ENCODE data around the gene SPRED2.
A peak's percentile ranks its signal among the peaks of the same experiment; 100 is the strongest.

The SPRED2 gene

DNA sequence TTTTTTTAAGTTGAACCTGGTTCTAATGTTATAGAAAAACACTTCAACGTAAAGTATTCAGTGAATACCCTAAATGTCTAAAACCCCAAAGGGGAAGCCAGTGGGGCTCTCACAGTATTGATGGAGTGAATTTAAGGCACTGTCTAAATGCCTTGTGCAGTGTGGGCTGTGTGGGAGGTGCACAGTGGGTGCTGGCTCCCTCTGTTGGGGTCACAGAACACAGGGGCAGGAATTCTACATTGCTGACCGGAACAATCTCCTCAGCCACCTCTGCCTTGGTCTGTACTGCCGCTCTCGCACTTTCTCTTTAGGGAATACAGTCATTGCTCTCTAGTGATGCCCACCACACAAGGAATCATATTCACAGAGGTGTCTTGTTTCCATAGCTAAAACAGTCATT, 45.4 kb downstream of the SPRED2 start:
- no peak for DNase-seq (ENCODE audit: low read depth in 2 of 2)

DNA sequence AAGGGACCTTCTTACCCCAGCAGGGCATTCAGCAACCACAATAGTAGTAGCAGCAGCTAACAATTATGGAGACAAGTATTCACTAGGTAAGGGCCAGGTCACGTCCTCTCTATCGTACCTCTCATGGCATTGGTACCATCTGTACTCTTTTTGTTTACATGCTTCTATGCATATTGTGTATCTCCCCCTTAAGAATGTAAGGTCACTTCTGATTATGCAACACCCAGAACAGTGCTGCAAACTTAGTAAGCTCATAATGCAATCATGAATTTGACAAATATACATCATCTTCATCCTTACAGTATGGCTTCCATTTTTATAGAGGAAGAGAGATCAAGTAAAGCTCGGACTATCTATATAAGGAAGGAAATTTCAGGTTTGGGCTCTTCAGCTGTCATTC, 46.1 kb downstream of the SPRED2 start:
- DNase-seq (ENCODE audit: low read depth in 2 of 2) = no peak

DNA sequence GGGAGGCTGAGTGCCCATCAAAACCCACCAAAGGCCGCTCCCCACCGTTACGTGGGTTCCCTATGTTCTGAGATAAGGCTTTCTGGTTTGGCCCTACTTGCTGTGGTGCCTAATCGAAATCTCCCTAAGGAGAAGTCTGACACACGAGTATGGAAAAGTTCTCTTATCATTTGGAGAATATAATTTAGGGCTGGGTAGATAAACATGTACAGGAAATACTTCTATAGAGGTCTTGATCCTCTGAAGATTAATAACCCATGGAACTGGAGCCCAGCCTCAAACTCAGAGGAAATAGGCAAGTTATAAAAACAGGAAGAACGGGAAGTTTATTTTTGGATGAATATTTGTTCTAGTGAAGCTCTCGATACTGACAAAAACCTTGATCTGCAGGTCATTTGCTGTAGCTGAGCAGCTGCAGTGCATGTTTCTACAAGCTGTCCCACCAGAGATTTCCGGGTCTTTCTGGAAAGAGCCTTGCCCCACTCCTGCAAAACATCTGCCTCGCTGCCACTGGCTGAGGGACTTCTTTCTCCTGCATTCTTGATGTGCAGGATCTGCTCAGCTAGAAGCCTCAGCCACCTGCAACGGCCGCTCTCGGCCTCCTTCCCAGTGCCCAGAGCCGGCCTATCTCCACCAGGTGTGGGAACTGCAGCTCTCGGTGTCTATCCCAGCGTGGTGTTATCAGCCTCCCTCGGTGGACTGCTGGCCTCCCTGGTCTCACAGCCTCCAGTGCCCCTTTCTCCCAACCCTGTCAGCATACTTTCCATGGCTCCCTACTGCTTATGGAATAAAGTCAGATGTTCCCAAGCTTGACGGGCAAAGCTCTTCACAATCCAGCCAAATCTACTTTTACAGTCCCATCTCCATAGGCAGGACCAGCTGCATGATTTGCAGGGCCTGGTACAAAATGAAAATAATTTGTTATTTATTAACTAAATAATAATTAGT, 48.6 kb downstream of the SPRED2 start:
- no peak for DNase-seq (ENCODE audit: low read depth in 2 of 2)

DNA sequence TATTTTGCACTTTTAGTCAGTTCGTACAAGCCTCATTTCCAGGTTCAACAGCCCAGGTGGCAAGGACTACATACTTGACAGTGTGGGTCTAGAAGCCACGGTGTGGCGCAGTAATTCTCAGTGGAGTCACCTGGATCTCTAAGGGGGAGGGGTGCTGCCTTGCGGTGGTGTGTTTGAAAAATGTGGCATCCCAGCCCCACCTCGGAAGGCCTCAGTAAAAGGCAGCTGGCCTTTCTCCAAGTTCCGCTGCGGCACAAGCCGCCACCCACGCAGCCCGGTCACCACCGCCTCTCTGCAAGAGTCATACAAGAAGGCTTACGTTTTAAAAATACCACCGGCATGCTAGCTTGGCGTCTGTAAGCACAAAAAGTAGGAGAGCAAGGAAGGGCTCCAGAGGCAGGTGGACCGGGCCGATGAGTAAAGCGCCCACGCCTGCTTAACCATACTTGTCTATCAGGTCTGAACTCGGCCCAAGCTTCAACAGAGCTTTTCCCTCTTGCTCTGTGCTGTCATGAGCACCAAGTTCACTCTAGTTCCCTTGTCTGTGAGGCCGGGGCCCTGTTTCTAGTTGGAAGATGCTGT, 49.5 kb downstream of the SPRED2 start:
- DNase-seq (ENCODE audit: low read depth in 2 of 2) = peak; percentile 69 to 71

DNA sequence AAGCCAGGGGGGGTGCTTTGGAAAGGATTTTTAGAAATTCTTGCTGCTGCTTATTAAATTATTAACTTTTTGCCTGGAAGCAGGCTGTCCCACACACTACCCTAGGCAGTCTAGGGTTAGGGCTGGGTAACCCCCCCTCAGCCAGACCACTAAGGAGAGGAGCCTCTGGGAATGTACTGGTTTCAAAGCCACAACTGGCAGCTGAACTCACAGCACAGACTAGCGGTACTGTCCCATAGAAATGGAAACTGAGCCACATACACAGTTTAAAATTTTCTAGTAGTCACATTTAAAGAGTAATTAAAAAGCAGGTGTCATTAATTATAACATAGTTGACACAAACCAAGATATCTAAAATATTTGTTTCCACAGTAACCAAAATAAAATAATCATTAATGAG, 50.1 kb downstream of the SPRED2 start:
- no peak for DNase-seq (ENCODE audit: low read depth in 2 of 2)

DNA sequence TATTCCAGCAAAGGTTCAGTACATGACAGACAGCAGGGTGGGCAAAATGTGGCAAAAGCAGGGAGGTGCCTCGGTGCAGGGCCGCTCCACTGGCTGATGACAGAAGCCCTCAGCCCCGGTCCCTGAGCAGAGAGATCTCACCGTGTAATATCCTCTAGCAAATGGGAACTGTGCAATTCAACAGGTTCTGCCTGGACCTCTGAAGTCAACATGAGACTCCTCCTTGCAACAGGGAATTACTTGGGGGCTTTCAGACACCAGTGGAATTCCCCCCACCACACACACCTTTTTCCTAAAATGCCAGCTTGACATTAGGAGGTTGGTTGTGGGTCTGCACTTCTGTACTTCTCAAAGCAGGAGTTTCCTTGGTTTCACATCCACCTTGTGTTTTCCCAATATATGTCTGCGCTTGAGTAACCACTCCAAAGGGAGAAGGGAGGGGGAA, 50.8 kb downstream of the SPRED2 start:
- DNase-seq (ENCODE audit: low read depth in 2 of 2) = no peak

DNA sequence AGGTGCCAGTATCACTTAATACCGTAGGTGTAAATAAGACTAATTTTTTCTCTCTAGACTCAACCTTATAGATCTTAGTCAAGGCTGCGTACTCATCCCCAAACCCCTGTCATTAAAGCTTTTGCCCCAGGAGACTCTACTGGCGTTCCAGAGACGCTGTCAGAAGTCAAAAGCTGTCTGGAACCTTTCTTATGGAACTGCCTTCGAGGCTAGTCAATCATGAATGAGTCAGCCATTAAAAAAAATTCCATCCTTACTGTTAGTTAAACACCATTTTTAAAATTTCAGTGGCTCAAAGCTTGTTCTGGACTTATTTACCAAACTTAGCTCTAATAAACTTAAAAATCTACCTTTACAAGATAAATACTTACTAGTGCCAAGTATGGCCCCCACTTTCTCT, 52.1 kb downstream of the SPRED2 start:
- no peak for DNase-seq (ENCODE audit: low read depth in 2 of 2)

DNA sequence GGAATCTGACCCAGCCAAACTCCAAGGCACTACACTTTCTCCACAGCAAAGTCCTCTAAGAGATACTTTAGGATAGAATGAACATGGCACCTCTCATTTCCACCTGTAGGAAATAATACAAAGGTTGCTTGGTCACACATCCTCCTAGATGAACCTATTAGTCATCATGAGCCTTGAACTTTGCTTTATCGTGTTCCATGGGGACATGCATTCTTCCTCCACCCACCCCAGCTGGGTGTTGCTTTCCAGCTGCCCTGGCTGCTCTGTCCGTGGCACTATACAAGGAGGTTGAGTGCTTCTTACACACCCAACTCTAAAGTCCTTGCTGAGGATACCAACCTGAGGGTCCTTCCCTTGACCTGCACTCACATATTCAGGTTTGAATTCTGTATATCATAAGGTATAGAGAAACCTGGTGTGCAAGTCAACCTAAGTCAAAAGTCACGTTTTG, 52.7 kb downstream of the SPRED2 start:
- DNase-seq (ENCODE audit: low read depth in 2 of 2) = no peak

DNA sequence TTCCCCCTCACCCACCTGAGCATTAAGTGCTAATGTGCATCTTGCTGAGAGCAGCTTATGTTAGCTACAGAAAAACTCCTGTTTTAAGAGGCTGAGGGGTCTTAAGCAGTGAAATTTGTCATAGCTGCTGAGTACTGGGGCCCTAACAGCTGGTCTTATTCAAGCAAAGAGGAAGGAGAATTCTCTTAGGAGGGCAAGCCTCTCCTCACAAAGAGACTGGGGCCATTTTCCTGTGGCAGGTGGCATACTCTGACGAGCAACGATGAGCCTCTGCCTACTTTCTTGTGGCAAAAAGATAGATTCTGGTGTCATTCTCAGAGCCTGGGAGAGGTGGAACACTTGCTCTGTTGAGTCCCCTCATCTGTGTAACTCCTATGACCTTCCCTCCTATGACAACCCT, 53.2 kb downstream of the SPRED2 start:
- DNase-seq (ENCODE audit: low read depth in 2 of 2) = no peak

DNA sequence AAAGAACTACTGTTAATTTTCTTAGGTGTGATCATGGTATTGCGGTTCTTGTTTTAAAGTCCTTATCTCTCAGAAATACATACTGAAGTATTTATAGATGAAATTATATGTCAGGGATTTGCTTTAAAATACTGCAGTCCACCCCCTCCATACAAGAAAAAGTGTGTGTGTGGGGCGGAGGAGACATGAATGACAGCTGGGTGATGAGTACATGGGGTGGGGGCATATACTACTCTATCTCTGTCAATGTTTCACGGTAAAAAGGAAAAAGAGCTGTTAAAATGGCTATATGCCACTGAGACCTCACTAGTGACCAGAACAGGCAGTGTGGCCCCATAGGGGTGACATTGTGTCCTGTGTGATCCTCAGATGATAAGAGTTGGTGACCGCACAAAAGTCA, 54.1 kb downstream of the SPRED2 start:
- DNase-seq (ENCODE audit: low read depth in 2 of 2) = no peak

DNA sequence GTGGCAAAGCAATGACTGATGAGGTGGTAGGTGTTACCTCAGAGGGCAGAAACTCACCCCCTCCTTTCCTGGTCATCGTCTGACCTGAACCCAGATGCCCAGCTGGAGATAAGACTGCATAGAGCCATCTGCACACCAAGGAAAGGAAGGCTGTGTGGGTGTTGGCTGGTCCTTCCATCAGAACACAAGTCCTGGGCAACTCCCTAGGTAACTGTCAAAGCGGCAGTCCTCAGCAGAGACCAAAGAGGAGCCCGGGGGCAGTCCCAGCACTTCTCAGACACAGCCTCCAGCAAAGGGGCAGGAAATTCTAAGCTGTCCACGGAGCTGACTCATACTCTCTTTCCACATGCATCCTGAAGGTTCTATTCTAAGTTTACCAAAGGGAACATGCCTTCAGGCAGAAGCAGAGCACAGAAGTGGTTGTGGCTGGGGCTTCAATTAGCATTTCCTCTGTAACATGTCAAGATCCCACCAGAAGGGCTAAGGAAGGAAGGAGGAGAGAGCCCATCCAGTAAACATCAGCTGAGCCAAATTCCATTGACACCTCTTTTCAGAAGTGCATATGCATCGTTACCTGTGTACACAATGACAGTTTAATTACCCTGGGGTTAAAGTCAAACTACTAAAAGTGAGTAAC, 54.7 kb downstream of the SPRED2 start:
- DNase-seq (ENCODE audit: low read depth in 2 of 2) = no peak

DNA sequence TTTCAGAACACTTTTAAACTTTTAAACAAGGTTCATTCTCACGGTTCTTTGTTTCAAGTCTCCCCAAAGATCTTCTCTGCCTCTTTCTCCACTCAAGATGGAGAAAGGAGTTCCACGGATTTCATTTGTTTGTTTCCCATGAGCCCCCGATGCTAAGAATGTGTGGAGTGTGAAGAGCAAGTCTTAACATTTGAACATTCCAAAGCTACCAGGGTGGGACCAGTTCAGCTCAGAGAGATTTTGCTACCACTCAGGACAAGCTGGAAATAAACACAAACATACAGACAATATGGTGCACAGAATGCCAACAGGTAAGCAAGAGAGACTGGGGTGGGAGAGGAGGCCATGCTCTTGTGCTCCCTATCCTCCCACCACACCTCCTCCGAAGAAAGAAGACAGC, 56.7 kb downstream of the SPRED2 start:
- DNase-seq (ENCODE audit: low read depth in 2 of 2) = no peak

DNA sequence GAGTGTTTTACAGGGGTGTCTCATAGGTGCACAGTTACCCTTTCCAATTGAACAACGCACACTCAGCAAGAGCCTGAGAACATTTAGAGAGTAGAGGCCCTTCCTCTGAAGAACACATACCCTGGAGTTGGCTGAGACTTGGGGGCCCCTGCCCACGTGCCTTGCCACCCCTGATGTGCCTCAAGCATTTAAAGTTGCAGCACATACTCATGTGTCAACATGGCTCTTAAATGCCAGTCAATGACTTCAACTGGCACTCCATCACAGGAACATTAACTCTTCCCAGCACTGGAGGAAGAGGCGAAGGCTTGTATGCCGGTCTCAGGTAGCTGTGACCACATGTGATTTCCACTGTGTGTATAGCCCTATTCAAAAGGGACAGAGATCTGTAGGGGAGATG, 57.4 kb downstream of the SPRED2 start:
- no peak for DNase-seq (ENCODE audit: low read depth in 2 of 2)

DNA sequence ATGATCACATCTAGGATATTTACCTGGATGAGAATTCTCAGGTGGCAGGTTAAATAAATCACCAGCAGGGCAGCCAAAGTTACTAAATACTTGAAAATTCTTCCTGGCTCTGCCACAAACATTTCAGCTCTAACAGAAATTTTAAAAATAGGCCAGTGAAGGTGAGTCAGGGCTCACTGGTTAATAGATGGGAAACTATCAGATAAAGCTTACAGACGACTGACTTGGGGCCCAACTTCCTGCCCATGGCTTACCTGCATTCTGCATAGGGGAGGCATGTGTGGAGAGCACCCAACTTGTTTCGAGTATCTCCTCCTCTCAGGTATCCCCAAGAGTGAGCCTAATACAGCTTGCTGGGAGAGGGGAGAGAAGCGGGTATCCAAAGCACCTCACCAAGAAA, 57.8 kb downstream of the SPRED2 start:
- DNase-seq (ENCODE audit: low read depth in 2 of 2) = no peak

DNA sequence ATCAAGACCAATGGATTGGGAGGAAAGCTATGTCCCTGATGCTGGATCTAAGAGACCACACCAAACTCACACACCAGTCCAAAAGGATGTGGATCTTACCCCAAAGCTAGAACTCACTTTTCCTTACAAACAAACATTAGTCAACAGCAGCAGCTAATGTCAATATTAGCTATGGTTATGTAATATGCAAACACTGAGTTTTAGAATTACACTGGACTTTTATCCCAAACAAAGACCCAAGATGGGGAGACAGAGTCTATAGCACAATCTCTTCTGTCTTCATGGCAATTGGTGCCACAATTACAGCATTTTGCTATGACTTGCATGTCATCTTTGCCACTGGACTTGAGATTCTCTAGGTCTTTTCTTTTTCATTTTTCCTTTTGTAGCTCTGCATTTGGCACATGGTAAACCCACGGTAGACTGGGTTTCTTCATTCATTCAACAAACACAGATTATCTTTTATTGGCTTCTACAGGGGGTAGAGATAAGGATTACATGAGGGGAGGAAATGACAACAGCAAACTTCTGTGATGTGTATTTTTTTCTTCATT, 59.0 kb downstream of the SPRED2 start:
- no peak for DNase-seq (ENCODE audit: low read depth in 2 of 2)

DNA sequence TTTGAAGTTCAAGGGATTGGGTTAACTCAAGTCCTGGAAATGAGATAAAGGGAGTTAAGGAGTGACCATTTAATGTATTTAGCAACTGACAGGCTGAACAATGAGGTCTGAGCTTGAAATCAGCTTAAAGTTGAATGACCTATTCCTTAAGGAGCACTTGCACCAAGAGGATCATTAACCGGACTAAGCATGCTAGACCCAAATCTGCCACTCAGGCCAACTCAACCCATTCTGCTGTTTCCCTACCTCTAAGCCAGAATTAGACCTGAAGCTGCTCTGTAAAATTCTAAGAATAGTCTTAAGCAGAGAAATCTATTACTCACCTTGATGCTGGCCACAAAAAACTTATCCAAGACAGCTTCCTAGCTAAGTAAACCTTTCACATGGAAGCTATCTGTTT, 59.8 kb downstream of the SPRED2 start:
- DNase-seq (ENCODE audit: low read depth in 2 of 2) = no peak

DNA sequence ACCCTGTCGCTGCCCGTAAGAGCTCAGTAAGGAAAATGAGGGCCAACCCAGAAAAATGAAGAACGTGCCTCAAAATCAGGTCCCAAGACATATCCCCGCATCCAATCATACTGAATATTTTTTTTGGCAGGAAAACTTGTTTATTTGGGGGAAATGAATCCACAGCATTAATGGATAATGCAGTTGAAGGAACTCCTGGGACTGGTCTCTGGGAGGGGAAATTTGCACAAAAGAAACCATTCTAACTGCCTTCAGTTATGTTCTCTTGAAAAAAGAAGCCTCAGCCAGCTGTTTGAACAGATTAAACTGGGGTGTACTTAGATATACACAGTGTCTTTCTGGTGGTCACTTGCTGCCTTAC, 61.3 kb downstream of the SPRED2 start:
- no peak for DNase-seq (ENCODE audit: low read depth in 2 of 2)

DNA sequence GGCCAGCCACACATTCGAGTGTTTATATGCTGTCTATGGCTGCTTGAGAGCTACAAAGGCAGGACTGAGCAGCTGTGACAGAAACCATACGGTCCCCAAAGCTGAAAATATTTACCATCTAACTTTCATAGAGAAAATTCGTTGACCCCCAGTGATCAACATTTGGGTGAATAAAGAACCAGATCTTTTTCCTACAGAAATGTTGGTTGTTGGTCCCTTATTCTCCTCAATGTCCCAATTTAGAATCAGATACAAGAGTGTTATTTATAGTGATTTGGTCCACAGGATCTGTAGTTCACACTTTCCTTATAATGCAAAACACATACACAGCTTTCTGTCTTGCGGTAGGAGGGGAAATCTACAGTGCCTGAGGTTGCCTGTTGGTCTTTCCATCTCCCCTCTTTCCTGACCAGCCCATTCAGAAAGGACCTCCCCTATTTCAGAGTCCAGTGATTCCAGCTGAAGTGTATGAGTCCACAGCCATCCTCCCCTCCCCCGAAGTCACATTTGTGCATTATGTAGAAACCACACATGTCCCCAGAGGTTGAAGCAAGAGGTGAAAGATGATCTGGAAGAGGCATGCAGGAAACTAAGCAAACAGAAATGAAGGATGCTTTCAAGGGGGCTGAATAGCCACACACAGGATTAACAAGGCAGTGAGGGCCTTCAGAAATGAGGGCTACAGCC, 61.9 kb downstream of the SPRED2 start:
- no peak for DNase-seq (ENCODE audit: low read depth in 2 of 2)

DNA sequence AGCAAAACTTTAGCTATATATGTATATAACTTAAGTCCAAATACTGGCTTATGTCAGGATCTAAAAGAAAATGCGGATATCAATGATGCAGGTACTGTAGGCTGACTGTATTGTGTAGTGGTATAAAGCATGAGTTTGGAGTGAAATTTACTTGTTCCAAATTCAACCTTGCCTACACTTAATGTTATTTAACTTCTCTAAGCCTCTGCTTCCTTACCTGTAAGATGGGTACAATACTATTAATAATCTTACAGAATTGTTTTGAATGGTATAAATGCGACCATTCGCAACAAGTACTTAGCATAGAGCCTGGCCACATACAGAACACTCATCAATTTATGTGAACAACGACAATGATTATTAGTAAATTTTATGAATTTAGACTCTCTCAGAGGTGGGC, 62.4 kb downstream of the SPRED2 start:
- DNase-seq (ENCODE audit: low read depth in 2 of 2) = no peak

DNA sequence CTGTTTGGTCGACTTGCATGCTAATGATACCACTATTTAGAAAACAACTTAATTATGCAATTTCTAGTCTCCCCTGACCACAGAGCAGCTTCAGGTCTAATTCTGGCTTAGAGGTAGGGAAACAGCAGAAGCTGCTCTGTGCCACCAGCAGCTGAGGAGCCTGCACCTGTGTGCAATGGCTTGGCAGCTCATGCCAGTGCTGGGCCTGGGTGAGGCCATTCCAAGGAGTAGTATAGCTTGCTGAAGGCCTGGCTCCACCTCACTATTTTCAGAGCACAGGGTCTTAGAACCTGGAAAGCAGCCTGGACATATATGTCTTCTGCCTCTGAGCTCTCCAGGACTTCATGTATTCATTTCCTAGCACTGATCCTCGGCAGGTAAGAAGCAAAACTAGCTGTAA, 62.8 kb downstream of the SPRED2 start:
- DNase-seq (ENCODE audit: low read depth in 2 of 2) = no peak

DNA sequence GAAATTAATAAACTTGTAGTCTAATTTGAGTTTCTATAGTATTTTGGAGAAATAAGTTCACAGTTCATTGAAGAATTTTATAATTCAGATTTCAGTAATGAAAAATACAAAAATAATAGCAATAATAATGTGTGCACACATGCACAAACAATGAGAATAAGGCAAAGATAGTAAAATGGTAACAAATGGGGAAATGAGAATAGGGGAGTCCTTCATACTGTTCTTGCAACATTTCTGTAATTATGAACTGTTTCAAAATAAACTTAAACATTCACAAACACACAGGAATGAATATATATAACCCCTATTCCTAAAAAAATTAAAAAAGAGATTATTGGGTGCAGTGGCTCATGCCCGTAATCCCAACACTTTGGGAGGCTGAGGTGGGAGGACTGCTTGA, 63.9 kb downstream of the SPRED2 start:
- DNase-seq (ENCODE audit: low read depth in 2 of 2) = no peak

DNA sequence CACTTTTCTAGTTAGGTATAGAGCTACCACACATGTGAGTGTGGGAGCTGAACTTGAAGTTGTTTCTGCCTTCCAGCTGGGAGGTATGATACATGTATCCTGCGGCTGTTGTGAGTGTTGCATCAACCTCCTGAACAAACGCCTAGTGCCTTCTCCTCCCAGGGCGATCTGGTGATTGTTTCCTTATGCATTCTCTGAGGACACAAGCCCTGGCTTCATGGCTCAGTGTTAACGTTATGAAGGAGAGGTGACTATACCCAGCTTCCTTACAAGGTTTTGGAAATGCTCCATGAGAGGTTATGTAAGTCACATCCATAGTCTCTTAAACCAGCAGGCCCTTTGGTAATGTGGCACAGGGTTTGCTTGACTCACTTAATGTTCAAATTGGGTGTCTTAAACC, 64.9 kb downstream of the SPRED2 start:
- no peak for DNase-seq (ENCODE audit: low read depth in 2 of 2)
